Fibroblast of skin of back (primary cell): ENCODE results near the gene PRRX2.
"Not testable (repeated sequence)": the region's sequence is repeated elsewhere in the genome, so short reads cannot be mapped to it uniquely, and the experiment has no call there.

Experiments
- DNase-seq: peaks from one replicate; pipeline ENCODE4 v3.0.0-alpha.2; 2013

PRRX2 gene

DNA sequence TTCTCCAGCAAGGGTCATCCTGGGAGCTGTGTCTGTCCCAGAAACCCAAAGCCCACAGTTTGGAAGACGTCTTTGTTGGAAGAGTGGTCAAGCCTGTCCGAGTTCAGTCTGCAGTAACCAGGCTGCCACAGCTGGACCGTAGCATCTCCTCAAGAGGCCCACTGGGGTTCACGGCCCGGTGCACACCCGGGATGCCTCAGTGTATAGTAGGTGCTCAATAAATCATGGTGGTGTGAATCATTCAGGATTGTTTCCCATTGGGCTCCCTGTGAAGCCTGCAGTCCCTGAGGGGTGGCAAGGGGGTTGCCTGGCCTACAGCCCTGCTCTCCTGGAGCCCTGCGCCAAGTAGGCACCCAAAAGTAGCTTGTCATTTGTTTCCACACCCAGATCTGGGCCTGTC lies 10.3 kb upstream of the PRRX2 start:
- no peak for DNase-seq

GRCh38 chr9:129655696-129656095 lies 9.8 kb upstream of the PRRX2 start:
- no peak for DNase-seq

- DNase-seq = peak; percentile 96
Measured at GRCh38 chr9:129656795-129657390, 8.6 kb upstream of the PRRX2 start.

- DNase-seq = no peak
Measured at GRCh38 chr9:129661029-129661428, 4.4 kb upstream of the PRRX2 start.

GRCh38 chr9:129662239-129662638 lies 3.2 kb upstream of the PRRX2 start:
- DNase-seq = not testable (repeated sequence)

DNA sequence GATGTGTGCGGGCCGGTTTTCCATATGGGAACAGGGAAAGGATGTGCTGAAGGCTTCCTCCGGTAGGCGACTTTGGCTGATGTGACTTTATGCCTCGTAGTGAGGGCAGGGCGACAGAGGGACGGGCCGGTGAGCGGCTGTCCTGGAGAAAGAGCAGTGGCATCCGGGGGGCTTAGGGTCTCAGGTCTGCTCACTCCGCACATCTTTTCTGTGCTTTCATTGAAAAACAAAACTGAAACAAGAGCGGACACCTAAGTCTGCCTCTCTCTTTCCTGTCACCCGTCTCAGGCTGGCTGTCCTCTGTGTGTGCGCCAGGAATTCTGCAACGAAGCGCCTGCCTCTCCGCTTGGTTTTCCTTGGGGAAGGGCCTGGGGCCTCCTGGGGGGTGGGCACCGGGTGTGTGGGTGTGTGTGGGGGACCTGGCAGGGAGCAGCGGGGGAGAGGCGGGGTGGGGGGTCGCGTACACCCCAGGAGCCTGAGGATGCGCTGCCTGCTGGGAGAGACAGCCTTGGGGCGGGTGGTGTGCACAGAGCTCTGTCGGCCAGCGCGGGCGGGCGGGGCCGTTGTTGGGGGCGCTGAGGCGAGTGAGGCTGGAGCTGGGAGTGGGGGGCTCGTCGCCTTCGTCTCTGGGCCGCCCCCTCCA lies 580 bp upstream of the PRRX2 start:
- DNase-seq = peak; percentile 49

GRCh38 chr9:129665814-129666520 lies 520 bp downstream of the PRRX2 start:
- no peak for DNase-seq

GRCh38 chr9:129666575-129666974 lies 1.1 kb downstream of the PRRX2 start:
- no peak for DNase-seq

- DNase-seq = no peak
Measured at GRCh38 chr9:129667378-129667777, 1.9 kb downstream of the PRRX2 start.

DNA sequence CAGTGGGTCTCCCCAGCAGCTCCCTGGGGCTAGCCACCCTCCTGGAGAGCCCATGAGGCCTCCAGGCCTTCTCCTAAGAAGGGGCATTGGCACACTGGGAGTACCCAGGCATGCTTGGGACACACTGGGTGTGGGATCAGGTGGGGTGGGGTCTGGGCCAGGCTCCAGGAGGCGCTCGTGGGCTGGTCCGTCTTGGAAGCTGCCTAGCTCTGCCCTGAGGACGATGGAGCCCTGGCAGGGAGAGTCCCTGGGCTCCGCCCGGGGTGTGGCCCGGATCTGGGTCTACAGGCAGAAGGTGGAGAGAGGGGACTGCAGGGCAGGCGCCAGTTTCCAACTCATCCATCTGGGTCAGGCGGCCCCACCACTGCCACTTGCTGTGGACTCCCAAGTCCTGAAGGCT lies 2.4 kb downstream of the PRRX2 start:
- DNase-seq = no peak

- DNase-seq = peak; percentile 95
Measured at GRCh38 chr9:129669141-129669718, 3.8 kb downstream of the PRRX2 start.

DNA sequence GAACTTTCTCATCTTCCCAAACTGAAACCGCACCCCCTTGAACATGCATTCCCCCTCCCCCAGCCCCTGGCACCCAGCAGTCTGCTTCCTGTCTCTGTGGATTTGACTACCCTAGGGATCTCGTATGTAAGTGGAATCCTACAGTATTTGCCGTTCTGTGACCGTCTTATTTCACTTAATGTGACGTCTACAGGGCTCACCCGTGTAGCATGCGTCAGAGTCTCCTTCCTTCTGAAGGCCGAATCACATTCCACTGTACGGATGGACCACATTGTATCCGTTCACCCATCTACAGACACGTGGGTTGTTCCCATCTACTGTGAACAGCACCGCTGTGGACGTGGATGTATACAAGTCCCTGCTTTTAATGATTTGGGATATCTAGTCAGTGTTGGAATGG lies 4.5 kb downstream of the PRRX2 start:
- peak; percentile 65 for DNase-seq

GRCh38 chr9:129671065-129671464 lies 5.6 kb downstream of the PRRX2 start:
- no peak for DNase-seq

- no peak for DNase-seq
Measured at GRCh38 chr9:129671519-129671918, 6.1 kb downstream of the PRRX2 start.

- no peak for DNase-seq
Measured at GRCh38 chr9:129672702-129673101, 7.3 kb downstream of the PRRX2 start.

GRCh38 chr9:129673602-129674001 lies 8.2 kb downstream of the PRRX2 start:
- no peak for DNase-seq

DNA sequence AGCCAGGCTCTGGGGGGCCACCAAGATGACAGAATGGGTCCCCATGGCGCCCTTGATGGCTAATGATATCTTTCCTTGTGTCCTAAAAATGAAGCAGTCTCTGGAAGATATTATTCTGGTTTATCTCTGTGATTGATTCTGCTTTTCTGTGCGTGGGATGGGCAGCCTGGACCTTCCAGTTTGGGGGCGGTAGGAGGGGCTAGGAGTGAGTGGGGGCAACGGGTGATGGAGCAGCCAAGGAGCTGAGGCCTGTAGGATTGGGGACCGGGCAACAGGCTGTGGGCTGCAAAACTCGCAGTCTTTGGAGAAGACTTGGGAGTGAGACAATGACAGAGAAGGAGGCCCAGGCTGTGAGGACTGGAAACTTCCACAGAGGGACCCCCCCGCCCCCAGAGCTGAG lies 8.8 kb downstream of the PRRX2 start:
- DNase-seq = no peak

DNA sequence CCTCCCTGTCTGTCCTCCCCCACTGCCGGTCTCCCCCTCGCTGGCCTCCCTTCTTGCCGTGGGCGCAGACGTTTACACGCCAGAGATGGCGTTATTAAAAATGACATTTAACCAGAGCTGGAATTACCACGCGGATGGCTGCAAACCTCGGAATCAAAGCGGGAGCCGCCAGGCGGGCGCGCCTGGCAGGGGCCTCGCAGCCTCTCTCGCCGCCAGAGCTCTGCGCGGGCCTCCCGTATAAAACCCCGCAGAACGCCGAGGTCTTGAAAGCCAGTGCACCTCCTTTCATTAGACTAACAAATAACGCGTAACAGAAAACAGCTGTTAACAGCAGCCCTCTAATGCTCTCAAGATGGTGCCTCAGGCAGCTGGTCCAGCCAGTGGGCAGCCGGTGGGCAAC lies 10.2 kb downstream of the PRRX2 start:
- DNase-seq = no peak

GRCh38 chr9:129676287-129676686 lies 10.8 kb downstream of the PRRX2 start:
- no peak for DNase-seq

GRCh38 chr9:129676975-129677374 lies 11.5 kb downstream of the PRRX2 start:
- DNase-seq = peak; percentile 90

GRCh38 chr9:129677456-129677855 lies 12.0 kb downstream of the PRRX2 start:
- peak; percentile 69 for DNase-seq

DNA sequence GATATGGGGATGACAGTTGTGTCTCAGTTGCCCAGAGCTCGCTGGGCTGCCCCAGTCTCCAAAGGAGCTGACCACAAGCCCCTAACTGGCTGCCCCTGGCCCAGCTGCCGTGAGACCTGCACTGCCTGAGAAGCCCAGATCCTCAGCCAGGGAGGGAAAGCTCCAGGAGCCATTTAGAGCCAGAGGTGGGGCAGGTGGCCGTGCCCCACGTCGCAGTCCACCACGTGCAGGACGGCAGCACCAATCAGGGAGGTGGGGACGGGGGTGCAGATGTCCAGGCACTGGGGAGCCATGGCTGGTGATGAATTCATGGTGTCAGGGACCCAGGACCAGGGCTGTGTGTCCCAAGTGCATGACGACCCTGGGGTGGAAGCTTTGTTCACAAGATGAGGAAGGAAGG lies 13.4 kb downstream of the PRRX2 start:
- DNase-seq = no peak

DNA sequence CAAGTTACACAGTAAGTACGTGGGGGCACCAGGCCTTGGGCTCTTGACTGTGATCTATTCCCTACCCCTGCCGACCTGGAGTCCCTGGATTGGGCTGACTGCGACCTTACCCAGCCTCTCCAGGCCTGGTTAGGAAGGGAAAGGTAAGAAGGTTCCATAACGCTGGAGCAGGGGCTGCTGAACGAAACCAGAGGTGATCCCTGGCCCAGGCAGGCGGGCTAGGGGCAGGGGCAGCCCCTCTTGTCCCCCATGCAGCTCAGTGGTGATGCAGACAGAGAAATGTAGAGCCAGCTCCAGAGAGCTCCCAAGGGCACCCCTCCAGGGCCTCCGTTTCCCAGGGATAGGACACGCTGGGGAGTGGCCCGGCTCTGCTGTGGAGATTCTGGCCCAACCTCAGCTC lies 14.1 kb downstream of the PRRX2 start:
- no peak for DNase-seq

- no peak for DNase-seq
Measured at GRCh38 chr9:129681924-129682323, 16.5 kb downstream of the PRRX2 start.
